PFSK-1 (cell line): Measurements from ENCODE around the gene SETBP1.

Source experiments
- POLR2AphosphoS5 ChIP-seq: IDR thresholded peaks from 2 replicates; pipeline ENCODE4 v1.6.1; 2012; ENCODE audit warnings: low read depth, mild to moderate bottlenecking, control low read depth, low read length, moderate library complexity
- REST ChIP-seq, 2 experiments: IDR thresholded peaks; 2 replicates each; pipeline versions ENCODE4 v1.6.1 to v1.8.0; 2011 to 2012; ENCODE audit warnings: low read depth in 2 of 2, low read length in 2 of 2, control low read depth in 1 of 2, inconsistent platforms in 1 of 2, mild to moderate bottlenecking in 1 of 2, moderate library complexity in 1 of 2; ENCODE audit not compliant: insufficient read depth in 1 of 2
- SIN3A ChIP-seq: IDR thresholded peaks from 2 replicates; pipeline ENCODE4 v1.6.1; 2012; ENCODE audit warnings: mild to moderate bottlenecking, low read length, moderate library complexity, borderline replicate concordance; ENCODE audit not compliant: insufficient read depth
- TAF1 ChIP-seq: IDR thresholded peaks from 2 replicates; pipeline ENCODE4 v1.6.1; 2012; ENCODE audit warnings: low read length, control low read depth, borderline replicate concordance; ENCODE audit not compliant: insufficient read depth

- TF ChIP-seq TAF1 (no peak), POLR2AphosphoS5 (no peak), SIN3A (no peak), REST (IDR thresholded peaks at IDR 0.05; ENCODE audit: insufficient read depth in 1 of 2, low read depth in 2 of 2, low read length in 2 of 2) (no peak)
Measured at GRCh38 chr18:44742126-44742525, 61.4 kb downstream of the SETBP1 start.
